IPS DF 4.7 (cell line): ENCODE results near the gene DLGAP1.

Source experiments
- DNase-seq: peaks from one replicate; pipeline ENCODE4 v3.0.0-alpha.2; 2013; ENCODE audit warnings: low spot score; ENCODE audit errors: extremely low read depth

DLGAP1 gene

DNA sequence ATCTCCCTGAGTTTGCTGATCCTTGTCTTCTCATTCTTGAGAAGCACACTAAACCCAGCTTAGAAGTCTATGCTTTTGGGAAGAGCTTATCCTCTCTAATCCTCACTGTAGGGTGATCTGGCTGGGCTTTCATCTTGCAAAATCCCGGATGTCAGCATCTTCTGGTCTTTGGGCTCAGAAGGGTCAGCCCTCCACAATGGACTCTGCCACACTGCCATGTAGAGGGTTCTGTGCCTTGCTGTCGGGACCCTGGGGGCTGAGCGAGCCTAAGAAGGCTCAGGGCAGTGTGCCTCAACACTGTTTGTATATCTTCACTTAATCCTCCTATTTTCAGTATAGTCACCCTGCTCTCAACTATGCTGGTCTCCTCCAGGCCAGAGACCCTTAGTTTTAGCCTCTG is 902.8 kb downstream of the DLGAP1 start:
- no peak for DNase-seq

GRCh38 chr18:3547891-3548615 is 907.1 kb downstream of the DLGAP1 start:
- no peak for DNase-seq

DNA sequence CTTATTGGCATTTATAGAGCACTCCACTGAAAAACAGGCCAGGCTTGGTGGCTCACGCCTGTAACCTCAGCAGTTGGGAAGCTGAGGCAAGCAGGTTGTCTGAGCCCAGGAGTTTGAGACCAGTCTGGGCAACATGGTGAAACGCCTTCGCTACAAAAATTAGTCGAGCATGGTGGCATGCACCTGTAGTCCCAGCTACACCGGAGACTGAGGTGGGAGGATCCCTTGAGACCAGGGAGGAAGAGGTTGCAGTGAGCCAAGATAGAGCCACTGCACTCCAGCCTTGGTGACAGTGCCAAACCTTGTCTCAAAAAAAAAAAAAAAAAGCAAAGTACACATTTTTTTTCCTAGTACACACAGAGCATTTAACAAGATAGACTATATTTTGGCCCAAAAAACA is 909.0 kb downstream of the DLGAP1 start:
- no peak for DNase-seq

DNA sequence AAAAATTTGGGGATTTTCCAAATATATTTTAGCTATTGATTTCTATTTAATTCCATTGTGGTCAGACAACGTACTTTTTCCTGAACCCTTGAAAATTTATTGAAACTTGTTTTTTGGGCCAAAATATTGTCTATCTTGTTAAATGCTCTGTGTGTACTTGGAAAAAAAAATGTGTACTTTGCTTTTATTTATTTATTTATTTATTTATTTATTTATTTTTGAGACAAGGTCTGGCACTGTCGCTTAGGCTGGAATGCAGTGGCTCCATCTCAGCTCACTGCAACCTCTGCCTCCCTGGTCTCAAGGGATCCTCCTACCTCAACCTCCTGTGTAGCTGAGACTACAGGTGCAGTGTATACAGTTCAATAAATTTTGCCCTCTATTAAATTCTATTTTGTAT is 910.6 kb downstream of the DLGAP1 start:
- no peak for DNase-seq

DNA sequence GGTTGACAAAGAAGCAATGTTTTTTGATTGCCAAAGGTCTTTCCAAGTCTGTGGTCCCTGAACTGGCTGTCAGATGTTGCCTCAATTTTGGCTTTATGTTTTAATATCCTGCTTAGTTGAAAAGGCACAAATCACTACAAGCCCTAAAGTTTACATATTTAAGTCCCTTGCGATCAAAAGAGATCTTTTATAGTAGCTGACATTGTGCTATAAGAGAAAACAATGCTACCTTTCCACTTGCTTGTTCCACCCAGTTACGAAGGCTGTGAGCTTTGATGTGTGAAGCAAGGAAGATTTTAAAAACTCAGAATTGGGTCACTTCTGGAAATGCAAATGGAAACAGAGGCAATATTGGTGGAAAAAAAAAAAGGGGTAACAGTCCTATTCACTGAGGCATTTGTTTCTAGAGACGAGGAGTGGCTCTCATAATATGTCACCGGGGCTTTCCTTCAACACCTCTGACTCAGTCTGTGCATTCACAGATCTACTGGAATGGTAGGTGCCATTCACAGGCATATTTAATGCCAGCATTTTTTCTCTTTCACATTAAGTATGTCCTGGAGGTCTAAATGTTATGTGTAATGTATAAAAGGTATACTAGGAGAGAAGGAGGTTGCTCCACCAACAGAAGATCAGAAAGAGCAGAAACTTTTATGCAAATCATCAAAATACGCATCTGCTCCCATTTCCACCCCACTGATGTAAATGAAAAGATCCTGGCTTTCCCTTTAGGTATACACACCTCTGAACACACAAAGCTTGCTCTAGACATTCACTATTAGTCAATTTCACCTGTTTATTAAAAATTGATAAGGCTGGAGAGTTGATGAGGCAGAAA is 913.3 kb downstream of the DLGAP1 start:
- no peak for DNase-seq

GRCh38 chr18:3540805-3541548 is 914.1 kb downstream of the DLGAP1 start:
- no peak for DNase-seq

DNA sequence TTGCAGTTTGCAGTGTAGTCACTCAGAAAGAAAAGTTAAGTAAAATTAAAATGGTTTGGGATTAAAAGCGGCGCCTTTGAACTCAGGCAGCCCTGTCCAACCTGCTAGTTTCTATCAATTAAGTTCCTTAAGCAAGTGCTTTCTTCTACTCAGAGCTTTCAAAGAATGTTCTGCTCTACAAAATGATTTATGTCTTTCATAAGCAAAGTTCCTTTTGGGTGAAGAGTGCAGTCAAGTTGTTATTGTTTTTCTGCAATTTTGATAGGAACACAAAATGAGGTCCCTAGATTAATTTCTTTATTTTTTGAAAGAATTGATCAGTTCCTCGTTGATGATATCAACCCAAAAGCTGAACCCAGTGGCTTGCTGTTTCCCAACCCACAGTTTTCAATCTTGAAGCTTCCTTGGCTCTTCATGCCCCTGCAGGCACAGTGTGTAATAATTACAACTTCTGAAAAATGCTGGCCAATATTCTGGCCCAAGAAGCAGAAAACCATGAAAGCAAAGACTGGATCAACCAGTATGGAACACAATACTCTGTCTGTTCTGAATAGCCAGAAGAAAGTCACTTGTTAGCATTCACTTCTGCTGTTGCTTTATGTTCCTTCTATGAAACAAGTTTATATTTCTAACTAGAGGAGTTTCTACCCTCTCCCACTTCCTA is 916.0 kb downstream of the DLGAP1 start:
- DNase-seq: no peak

DNA sequence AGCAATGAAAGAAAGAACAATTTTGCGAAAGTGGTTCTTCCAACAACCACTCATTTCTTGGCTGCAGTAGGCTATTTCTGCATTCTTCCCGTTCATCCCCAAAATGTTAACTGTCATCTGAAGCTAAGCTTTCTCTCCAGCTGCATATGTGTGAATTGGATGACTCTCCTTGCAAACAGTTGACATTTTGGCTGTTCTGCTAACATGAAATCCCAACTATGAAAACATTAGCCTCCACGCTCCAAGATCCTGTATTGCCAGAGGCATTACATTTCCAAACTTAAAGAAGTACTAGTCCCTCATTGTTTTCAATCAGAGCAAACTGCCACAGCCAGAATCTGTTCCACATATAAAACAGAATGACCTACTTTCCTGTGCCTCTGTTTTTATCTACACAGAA is 916.7 kb downstream of the DLGAP1 start:
- DNase-seq: no peak

GRCh38 chr18:3530807-3531206 is 924.3 kb downstream of the DLGAP1 start:
- DNase-seq: no peak

DNA sequence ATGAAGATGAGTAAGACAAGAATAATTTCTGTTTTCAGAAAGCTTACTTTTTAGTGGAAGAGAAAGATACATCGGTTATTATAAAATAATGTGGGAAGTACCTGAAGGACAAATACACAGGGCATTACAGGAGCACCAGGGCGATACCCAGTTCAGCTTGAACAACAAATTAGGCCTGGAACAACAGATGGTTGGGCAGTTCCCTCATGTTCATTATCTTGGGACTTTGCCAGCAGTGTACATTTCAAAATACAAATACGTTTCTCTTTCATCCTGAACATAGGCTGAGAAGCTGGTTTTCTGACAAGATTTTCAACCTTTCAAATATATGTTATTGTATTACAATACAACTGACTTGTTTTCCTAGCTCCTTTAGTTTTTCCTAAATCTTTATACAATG is 925.5 kb downstream of the DLGAP1 start:
- no peak for DNase-seq

DNA sequence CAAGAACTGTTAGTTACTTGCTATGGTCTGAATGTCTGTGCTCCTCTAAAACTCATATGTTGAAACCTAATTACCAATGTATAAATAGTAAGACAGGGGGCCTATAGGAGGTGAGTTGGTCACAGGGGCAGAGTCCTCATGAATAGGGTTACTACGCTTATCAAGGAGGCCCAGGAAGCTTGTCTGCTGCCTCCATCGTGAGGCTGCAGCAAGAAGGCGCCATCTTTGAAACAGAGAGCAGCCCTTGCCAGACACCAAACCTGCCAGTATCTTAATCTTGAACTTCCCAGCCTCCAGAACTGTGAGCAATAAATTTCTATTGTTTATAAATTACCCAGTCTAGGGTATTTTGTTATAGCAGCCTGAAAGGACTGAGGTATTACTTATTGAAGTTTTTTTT is 926.0 kb downstream of the DLGAP1 start:
- no peak for DNase-seq

DNA sequence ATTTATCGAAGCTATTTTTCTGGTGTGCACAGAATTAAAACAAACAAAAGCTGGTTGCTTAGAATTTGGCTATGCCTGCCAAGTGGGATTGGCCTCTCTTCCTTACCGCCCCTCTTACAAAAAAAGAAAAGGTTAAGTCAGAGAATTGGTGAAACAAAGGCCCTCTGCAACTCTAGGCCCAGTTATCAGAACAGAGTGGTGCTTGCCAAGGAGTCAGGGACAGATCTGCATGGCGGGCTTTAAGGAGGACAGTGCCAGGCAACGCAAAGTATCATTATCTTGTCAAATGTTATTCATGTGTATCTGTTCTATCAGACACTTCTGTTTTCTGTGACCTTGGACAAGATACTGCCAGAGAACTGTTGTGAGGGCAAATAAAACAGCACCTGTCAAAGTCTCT is 926.9 kb downstream of the DLGAP1 start:
- no peak for DNase-seq

DNA sequence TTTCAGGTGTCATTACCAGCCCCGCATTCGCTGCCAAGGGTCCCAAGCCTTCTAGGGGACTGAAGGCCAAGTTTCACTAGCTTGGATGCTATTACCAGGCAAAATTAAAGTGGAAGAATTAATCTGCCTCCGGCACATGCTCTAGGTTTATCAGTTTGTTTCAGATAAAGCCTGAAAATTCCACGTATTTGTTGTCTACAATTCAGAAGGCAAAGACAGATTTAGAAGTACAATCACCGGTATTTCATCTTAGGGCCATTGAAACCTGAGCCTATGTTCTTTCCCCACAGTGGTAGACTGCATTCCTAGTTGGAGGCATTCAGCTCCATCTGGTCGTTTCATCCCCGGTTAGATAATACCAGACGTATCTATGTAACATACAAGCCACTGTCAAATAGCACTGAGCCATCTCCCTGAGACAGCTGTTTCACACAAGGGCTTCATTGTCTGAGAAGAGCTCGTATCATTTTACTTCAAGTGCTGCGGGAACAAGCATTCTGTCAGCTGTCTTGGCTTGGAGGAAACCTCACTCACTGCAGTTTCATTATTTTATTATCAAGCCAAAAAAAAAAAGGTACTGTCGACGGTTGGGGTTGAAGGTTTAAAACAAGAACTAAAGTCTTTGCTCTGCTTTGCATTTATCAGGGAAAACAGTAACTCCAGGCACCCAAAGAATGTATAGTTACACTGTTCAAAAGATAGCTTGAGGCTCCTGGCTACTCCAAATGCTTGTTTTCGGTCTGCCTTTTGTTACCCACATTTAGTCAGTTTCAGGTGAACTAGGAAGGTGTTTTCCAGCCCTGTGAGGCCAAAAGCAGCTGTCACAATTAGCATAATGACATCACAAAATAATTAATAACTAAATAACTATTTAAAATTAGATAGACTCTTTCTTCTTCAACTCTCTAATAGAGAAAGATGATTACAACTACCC is 928.4 kb downstream of the DLGAP1 start:
- DNase-seq: no peak

GRCh38 chr18:3525870-3526420 is 929.2 kb downstream of the DLGAP1 start:
- no peak for DNase-seq

DNA sequence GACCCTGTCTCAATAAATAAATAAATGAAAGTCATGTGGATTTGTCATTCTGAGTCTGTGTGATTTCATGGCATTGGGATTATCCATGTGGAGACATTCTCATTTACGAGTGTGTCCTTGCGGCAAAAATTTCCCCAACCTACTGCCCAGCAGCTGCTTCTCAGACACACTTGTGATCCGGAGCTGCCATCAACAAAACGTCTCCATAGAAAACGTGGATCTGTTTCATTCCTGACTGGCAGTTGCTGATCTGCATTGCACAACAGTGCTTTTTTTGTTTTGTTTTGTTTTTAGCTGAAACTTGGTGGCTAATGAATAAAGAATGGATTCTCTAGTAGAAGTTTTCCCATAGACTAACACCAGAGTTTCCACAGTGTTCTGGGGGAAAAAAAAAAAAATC is 930.4 kb downstream of the DLGAP1 start:
- DNase-seq: no peak

DNA sequence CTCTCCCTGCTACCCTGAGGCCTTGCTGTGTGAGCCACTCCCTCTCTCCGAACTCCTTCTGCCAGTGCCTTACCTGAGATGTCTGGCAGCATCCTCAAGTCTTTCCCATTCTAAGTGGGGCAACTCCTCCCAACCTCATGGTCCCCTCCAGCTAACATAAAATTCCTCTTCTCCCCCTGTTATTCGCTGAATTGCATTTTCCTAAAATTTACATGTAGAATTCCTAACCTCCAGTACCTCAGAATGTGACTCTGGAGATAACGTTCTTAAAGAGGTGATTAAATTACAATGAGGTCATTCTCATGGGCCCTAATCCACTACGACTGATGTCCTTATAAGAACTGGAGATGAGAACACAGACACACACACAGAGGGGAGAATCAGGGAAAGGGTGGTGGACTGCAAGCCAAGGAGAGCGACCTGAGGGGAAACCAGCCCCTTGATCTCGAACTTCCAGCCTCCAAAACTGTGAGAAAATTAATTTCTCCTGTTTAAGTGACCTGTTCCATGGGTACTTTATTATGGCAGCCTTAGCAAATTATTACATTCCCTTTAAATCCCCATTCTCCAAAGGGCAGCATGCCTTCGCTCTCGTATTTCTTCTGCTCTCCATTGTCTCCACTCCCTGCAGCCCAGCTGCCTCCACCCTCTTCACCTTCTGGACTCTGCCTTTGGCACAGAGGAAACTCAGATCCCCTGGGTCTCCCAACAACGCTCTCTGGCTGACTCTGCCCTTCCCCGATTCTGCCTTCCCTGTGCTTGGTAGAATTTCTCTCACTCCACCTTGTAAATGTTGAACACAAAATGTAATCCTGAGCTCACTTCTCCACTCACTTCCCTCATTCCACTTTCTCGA is 934.6 kb downstream of the DLGAP1 start:
- DNase-seq: no peak

GRCh38 chr18:3514312-3515216 is 940.5 kb downstream of the DLGAP1 start:
- no peak for DNase-seq

DNA sequence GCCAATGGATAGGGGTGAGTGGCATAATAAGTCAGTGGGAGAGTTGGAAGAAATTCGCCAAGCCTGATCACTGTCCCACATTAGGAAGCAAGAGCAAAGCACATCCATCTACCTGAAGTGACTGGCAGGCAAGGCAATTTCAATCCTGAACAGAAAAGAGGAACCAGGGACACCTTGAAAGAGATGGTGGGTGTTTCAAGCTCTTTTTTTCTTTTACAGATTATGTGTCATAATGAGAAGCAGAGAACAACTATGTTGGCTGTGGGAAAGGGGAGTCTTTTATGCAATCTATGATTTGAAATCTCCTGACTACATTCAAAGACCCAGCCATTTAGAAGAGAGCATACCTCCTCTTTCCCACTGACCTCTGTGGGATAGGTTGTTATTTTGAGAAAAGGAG is 941.6 kb downstream of the DLGAP1 start:
- no peak for DNase-seq
